Neural crest cell (in vitro differentiated cells): ENCODE results near the gene RAB40B. TPM values are rescaled to one million over a fixed set of nuclear protein-coding genes. Genes with fewer than 3 reads are reported as not detected.

Experiments
- DNase-seq: peaks from one replicate; pipeline ENCODE4 v3.0.0; 2021; ENCODE audit warnings: low read depth, mixed read lengths, low spot score
- H3K27ac Mint-ChIP-seq: one replicate; pipeline ENCODE4 v1.8.0; 2021; ENCODE audit warnings: mild to moderate bottlenecking, mixed read lengths; ENCODE audit not compliant: unreplicated experiment
- H3K27me3 Mint-ChIP-seq: 2 replicates; pipeline ENCODE4 v1.8.0; 2021; ENCODE audit warnings: low read depth, mild to moderate bottlenecking, mixed read lengths
- H3K36me3 Mint-ChIP-seq: 2 replicates; pipeline ENCODE4 v1.8.0; 2021; ENCODE audit warnings: low read depth, mild to moderate bottlenecking, mixed read lengths
- H3K4me1 Mint-ChIP-seq: 2 replicates; pipeline ENCODE4 v1.8.0; 2021; ENCODE audit warnings: mixed read lengths
- H3K4me3 Mint-ChIP-seq: one replicate; pipeline ENCODE4 v1.8.0; 2021; ENCODE audit warnings: mild to moderate bottlenecking, mixed read lengths
- H3K9me3 Mint-ChIP-seq: 2 replicates; pipeline ENCODE4 v1.8.0; 2021; ENCODE audit warnings: mixed read lengths
- total RNA-seq: library from RNA; stranded (reverse); gene quantifications from 2 replicates; pipeline ENCODE4 v1.2.1, GENCODE V29; 2021
- TF ChIP-seq, protein P1 (sequence below): fragments of 200-600 bp; sonication (generic); conservative IDR thresholded peaks from 2 replicates; pipeline ENCODE4 v1.5.0; 2021; ENCODE audit warnings: antibody characterized with exemption, mild to moderate bottlenecking

The RAB40B gene
- total RNA-seq, 1 donor from 2014 or later, result 5.6 TPM

DNA sequence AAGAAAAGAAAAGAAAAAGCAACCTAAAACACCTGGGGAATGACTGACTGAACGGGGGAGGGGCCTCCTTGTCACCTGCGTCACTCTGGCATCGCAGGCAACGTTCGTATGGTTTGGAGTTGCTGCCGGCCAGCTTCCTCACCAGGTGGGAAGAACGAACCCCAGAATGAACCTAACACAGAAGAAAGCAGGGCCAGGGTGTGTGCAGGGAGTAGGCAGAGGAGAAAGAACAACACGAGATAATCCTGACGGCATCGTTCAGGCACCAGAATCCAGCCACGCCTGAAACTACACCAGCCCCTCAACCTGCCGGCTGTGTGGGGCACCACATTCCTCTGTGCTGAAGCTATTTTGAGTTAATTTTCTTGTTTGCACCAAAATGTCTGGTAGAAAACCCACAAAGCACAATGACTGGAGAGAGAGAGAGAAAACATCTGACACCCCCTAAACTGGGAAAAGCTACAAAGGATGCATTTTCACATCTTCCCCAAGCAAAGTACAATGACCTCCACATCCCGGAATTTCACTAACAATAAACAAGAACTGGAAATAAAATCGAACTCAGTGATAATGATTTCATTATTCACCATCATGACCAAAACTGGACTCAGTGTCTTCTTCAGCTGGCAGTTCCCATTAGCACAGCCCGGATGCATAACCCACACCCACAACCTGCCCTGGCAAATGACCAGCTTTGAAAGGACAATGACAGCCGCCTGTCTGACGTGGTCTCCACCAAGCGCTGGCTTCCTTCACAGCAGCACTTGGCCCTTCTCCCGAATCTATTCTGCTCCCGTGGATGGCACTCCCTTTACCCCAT is 23.6 kb downstream of the RAB40B start:
- H3K27me3 Mint-ChIP-seq, result no peaks in the 10 kb centered on the region
- H3K4me3 Mint-ChIP-seq, result no peak overlapping the region
- H3K27ac Mint-ChIP-seq, result no peak overlapping the region
- H3K9me3 Mint-ChIP-seq, result no peaks in the 10 kb centered on the region
- DNase-seq, result no peak
- H3K4me1 Mint-ChIP-seq, result peaks cover 10% of the 10 kb centered on the region
- TF ChIP-seq, protein P1, sequence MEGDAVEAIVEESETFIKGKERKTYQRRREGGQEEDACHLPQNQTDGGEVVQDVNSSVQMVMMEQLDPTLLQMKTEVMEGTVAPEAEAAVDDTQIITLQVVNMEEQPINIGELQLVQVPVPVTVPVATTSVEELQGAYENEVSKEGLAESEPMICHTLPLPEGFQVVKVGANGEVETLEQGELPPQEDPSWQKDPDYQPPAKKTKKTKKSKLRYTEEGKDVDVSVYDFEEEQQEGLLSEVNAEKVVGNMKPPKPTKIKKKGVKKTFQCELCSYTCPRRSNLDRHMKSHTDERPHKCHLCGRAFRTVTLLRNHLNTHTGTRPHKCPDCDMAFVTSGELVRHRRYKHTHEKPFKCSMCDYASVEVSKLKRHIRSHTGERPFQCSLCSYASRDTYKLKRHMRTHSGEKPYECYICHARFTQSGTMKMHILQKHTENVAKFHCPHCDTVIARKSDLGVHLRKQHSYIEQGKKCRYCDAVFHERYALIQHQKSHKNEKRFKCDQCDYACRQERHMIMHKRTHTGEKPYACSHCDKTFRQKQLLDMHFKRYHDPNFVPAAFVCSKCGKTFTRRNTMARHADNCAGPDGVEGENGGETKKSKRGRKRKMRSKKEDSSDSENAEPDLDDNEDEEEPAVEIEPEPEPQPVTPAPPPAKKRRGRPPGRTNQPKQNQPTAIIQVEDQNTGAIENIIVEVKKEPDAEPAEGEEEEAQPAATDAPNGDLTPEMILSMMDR, result no peak
- no peaks in the 10 kb centered on the region for H3K36me3 Mint-ChIP-seq

DNA sequence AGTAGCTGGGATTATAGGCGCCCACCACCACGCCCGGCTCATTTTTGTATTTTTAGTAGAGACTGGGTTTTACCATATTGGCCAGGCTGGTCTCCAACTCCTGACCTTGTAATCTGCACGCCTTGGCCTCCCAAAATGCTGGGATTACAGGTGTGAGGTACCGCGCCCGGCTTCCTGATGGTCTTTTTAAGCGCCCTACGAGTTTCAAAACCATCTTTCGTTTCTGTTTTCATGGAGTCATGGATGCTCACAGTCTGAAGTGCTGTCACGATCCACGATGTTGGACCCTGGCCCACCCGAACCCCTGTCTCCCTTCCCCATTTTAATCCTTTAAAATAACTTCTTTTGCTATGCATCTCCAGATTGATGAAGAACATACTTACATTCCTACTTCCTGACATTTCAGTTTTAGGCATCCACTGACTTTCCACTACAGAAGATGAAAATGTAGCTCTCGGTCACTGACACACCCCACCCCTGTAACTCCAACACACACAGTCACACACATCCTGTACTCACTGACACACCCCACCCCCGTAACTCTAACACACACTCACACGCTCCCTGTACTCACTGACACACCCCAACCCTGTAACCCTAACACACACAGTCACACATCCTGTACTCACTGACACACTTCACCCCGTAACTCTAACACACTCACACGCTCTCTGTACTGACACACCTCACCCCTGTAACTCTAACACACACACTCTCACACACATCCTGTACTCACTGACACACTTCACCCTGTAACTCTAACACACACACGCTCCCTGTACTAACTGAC is 27.6 kb downstream of the RAB40B start:
- DNase-seq, result no peak
- Mint-ChIP-seq H3K4me3 (no peak overlapping the region), H3K4me1 (peaks cover 13% of the 10 kb centered on the region), H3K27me3 (no peaks in the 10 kb centered on the region), H3K27ac (peak overlapping the region; percentile 39), H3K36me3 (no peaks in the 10 kb centered on the region), H3K9me3 (no peaks in the 10 kb centered on the region)
- TF ChIP-seq, protein P1, result no peak

DNA sequence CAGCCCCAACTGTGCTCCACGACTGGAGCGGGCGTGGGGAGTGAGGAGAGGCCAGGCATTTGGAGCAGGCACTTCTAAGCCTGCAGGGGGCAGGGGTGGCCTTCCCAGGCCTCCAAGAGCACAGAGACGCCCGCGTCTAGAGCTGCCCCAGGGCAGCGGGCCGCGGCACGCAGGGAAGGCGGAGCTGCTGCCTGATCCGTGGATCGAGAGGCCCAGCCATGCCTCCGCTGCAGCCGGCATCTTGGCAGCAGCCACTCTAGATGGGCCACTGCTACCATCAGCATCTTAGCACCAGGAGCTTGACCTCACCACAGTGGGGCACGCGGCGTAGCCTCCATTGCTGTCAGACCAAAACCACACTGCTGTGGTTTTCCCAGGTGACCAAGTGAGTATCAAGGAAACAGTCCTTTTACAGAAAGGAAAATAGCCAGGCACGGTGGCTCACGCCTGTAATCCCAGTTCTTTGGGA is 29.8 kb downstream of the RAB40B start:
- Mint-ChIP-seq H3K9me3 (no peaks in the 10 kb centered on the region), H3K27ac (no peak overlapping the region), H3K4me1 (peaks cover 13% of the 10 kb centered on the region), H3K4me3 (no peak overlapping the region), H3K36me3 (no peaks in the 10 kb centered on the region), H3K27me3 (no peaks in the 10 kb centered on the region)
- TF ChIP-seq, protein P1, result peak; percentile 71
- DNase-seq, result peak; percentile 57

DNA sequence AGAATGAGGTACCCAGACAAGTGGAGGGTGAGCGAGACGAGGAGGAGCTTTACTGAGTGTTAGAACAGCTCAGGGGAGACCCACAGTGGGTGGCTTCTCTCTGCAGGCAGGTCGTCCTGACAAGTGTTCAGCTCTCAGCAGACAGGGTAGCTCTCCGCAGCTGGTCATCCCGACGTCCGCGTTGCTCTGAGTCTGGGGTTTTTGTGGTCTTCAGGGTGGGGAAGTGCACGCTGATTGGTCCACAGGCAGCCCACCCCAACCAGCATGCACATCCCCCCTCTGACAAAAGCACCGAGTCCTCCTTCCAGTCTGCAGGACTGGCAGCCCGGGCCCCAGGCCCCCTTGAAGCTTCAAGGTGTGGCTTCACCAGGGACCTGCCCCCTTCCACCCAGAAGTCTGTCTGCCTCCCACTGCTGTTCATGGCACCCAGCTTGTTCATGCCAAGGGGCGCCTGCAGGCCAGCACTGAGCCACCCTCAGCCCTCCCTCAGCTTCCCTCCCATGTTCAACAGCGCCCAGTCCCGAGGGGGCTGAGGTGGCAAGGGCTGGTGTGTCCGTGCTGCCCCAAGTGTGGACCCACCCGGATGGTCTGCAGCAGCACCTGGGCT is 30.4 kb downstream of the RAB40B start:
- DNase-seq, result no peak
- H3K27me3 Mint-ChIP-seq, result no peaks in the 10 kb centered on the region
- TF ChIP-seq, protein P1, result no peak
- H3K4me1 Mint-ChIP-seq, result peaks cover 13% of the 10 kb centered on the region
- no peak overlapping the region for H3K4me3 Mint-ChIP-seq
- H3K27ac Mint-ChIP-seq, result no peak overlapping the region
- no peaks in the 10 kb centered on the region for H3K36me3 Mint-ChIP-seq
- no peaks in the 10 kb centered on the region for H3K9me3 Mint-ChIP-seq

DNA sequence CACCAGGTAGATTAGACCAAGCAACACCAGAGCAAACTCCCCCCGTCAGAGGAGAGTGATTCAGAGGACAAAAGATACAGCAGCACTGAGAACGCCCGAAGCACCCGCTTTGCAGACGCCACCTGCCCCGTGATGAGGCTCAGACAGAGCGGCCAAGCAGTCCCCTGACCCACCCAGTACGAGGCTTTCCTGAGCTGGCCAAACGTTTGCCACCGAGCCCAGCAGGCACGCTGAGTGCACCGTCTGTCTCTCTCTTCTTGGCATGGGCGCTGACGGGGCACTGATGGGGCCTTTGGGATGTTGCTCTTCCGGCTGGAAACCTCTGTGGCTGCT is 30.9 kb downstream of the RAB40B start:
- no peak for DNase-seq
- Mint-ChIP-seq H3K36me3 (no peaks in the 10 kb centered on the region), H3K27ac (no peak overlapping the region), H3K27me3 (no peaks in the 10 kb centered on the region), H3K9me3 (no peaks in the 10 kb centered on the region), H3K4me3 (no peak overlapping the region), H3K4me1 (peaks cover 13% of the 10 kb centered on the region)
- TF ChIP-seq, protein P1, result no peak
